Hepatocyte (in vitro differentiated cells): ENCODE data around the gene NINJ2. TPM values are rescaled to one million over a fixed set of nuclear protein-coding genes. Genes with fewer than 3 reads are reported as not detected.

Experiments used
- DNase-seq: peaks from one replicate; pipeline ENCODE4 v3.0.0-alpha.2; 2016; ENCODE audit warnings: low spot score
- H2AFZ ChIP-seq: fragments of 200-600 bp; sonication (generic); 2 replicates; pipeline ENCODE4 v1.6.0; 2016; ENCODE audit warnings: antibody characterized with exemption, mild to moderate bottlenecking
- H3K27ac ChIP-seq: fragments of 200-600 bp; sonication (generic); 2 replicates; pipeline ENCODE4 v1.5.1; 2016; ENCODE audit warnings: mild to moderate bottlenecking
- H3K27me3 ChIP-seq: fragments of 200-600 bp; sonication (generic); 2 replicates; pipeline ENCODE4 v1.6.1; 2016
- H3K36me3 ChIP-seq: fragments of 200-600 bp; sonication (generic); replicated peaks from 2 replicates; pipeline ENCODE4 v1.5.1; 2016; ENCODE audit warnings: low read depth; ENCODE audit not compliant: insufficient read depth
- H3K4me1 ChIP-seq: fragments of 200-600 bp; sonication (generic); 2 replicates; pipeline ENCODE4 v1.5.1; 2016; ENCODE audit warnings: mild to moderate bottlenecking, moderate library complexity; ENCODE audit not compliant: insufficient read depth
- H3K4me2 ChIP-seq: fragments of 200-600 bp; sonication (generic); 2 replicates; pipeline ENCODE4 v1.6.0; 2016
- H3K4me3 ChIP-seq: fragments of 200-600 bp; sonication (generic); 2 replicates; pipeline ENCODE4 v1.5.1; 2016; ENCODE audit warnings: mild to moderate bottlenecking
- H3K79me2 ChIP-seq: fragments of 200-600 bp; sonication (generic); 2 replicates; pipeline ENCODE4 v1.6.0; 2017; ENCODE audit warnings: mild to moderate bottlenecking
- H3K9me2 ChIP-seq: fragments of 200-600 bp; sonication (generic); replicated peaks from 2 replicates; pipeline ENCODE4 v1.6.0; 2017; ENCODE audit warnings: mild to moderate bottlenecking; ENCODE audit not compliant: insufficient read depth
- H3K9me3 ChIP-seq: fragments of 200-600 bp; sonication (generic); 2 replicates; pipeline ENCODE4 v1.5.1; 2016; ENCODE audit warnings: low read depth, mild to moderate bottlenecking
- H4K20me1 ChIP-seq: fragments of 200-600 bp; sonication (generic); 2 replicates; pipeline ENCODE4 v1.6.0; 2016; ENCODE audit warnings: mild to moderate bottlenecking; ENCODE audit not compliant: insufficient read depth, poor library complexity, severe bottlenecking
- CTCF ChIP-seq: fragments of 200-600 bp; sonication (generic); IDR thresholded peaks from 2 replicates; pipeline ENCODE4 v1.5.1; 2016; ENCODE audit warnings: antibody characterized with exemption, mild to moderate bottlenecking; ENCODE audit not compliant: poor library complexity
- EZH2 ChIP-seq: fragments of 200-600 bp; sonication (generic); IDR thresholded peaks from 2 replicates; pipeline ENCODE4 v1.6.1; 2016; ENCODE audit warnings: antibody characterized with exemption, mild to moderate bottlenecking, borderline replicate concordance
- EZH2phosphoT487 ChIP-seq: fragments of 200-600 bp; sonication (generic); IDR thresholded peaks from one replicate; pipeline ENCODE4 v1.6.1; 2018; ENCODE audit warnings: antibody characterized with exemption, mild to moderate bottlenecking, low read depth, moderate library complexity; ENCODE audit not compliant: unreplicated experiment, severe bottlenecking
- WGBS: methylation state at CpG from one replicate; pipeline ENCODE4 v1.1.6; 2016; ENCODE audit warnings: low lambda C conversion rate; ENCODE audit errors: missing lambda C conversion rate; 5-methylcytosine and 5-hydroxymethylcytosine counted together
- polyA plus RNA-seq: library from polyadenylated mRNA; unstranded; fragments of >200 nt; fragmentation: Nextera tagmentation; extraction: Ambion mirVana; gene quantifications from 2 replicates; pipeline ENCODE4 v1.2.1, GENCODE V29; 2016
- total RNA-seq: library from RNA; depleted of rRNA; stranded (reverse); fragments of >200 nt; gene quantifications from 2 replicates; pipeline ENCODE4 v1.2.3, GENCODE V29; 2014

Gene NINJ2
- total and polyA plus RNA-seq, 2 experiments from 2014 or later: 0.70 to 2.1 TPM

- Histone ChIP-seq H3K79me2 (no peaks in the 10 kb centered on the region), H3K9me3 (no peaks in the 10 kb centered on the region), H3K27ac (no peak overlapping the region), H3K36me3 (no peaks in the 10 kb centered on the region), H2AFZ (no peak overlapping the region), H3K9me2 (no peaks in the 10 kb centered on the region), H3K4me2 (no peak overlapping the region), H3K4me3 (no peak overlapping the region), H3K27me3 (no peaks in the 10 kb centered on the region), H4K20me1 (no peaks in the 10 kb centered on the region), H3K4me1 (peaks cover 43% of the 10 kb centered on the region)
- no peak for DNase-seq
- 86% methylated on average over 5 of the region's 5 CpGs for WGBS
- no peak for TF ChIP-seq CTCF
- TF ChIP-seq EZH2: no peak
- TF ChIP-seq EZH2phosphoT487: no peak
Measured at GRCh38 chr12:573232-573631, 90.0 kb downstream of the NINJ2 start.

- TF ChIP-seq EZH2phosphoT487 (no peak), EZH2 (no peak), CTCF (no peak)
- H3K79me2 ChIP-seq: no peaks in the 10 kb centered on the region
- peaks cover 43% of the 10 kb centered on the region for H3K4me1 ChIP-seq
- H2AFZ ChIP-seq: no peak overlapping the region
- H3K9me3 ChIP-seq: no peaks in the 10 kb centered on the region
- H3K36me3 ChIP-seq: no peaks in the 10 kb centered on the region
- no peaks in the 10 kb centered on the region for H4K20me1 ChIP-seq
- 88% methylated on average over 3 of the region's 3 CpGs for WGBS
- H3K27me3 ChIP-seq: no peaks in the 10 kb centered on the region
- peak overlapping the region; percentile 90 for H3K27ac ChIP-seq
- H3K9me2 ChIP-seq: no peaks in the 10 kb centered on the region
- no peak for DNase-seq
- no peak overlapping the region for H3K4me3 ChIP-seq
- peak overlapping the region; percentile 95 for H3K4me2 ChIP-seq
Measured at GRCh38 chr12:572532-572899, 90.7 kb downstream of the NINJ2 start.

DNA sequence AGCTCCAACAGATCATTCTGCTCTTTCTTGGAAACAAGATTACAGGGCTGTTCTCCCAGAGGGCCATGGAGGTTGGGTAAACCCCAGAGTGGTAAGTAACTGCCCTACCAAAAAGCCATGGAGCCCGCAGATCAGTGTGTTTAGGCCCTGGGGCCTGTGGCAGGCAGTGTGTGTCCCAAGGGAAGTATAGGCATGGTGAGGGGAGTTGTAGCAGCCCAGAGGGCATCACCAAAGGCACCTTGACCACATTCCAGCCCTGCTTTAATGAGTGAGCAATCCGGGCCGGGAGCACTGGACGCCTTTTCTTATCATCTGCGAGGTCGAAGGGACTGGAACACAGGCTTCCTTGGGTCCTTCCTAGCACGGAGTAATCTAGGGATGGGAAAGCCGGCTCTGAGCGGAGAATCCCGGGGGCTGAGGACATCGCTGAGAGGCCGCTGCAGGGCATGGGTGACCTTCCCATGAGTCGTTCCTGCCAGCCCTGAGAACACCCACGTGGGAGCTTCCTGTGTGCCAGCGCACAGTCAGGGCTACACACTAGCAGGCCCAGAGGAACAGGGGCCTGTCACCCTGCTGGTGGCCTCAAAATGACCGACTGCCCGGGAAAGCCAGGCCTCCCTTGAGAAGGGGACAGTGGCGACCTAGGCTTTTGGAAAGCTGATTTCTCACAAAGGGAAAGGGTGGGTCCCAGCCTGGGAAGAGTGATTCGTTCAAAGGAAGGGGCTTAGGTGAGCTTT is 91.3 kb downstream of the NINJ2 start:
- H3K4me2 ChIP-seq: peak overlapping the region; percentile 95
- DNase-seq: peak; percentile 54
- no peak overlapping the region for H2AFZ ChIP-seq

More for the DNA sequence above, 91.3 kb downstream of the NINJ2 start:
- H3K9me2 ChIP-seq: no peaks in the 10 kb centered on the region
- H3K36me3 ChIP-seq: no peaks in the 10 kb centered on the region
- no peak for TF ChIP-seq CTCF
- no peak for TF ChIP-seq EZH2
- TF ChIP-seq EZH2phosphoT487: no peak
- no peaks in the 10 kb centered on the region for H3K9me3 ChIP-seq
- H4K20me1 ChIP-seq: no peaks in the 10 kb centered on the region
- WGBS: 50% methylated on average over 19 of the region's 19 CpGs
- peaks cover 43% of the 10 kb centered on the region for H3K4me1 ChIP-seq
- H3K27me3 ChIP-seq: no peaks in the 10 kb centered on the region
- H3K79me2 ChIP-seq: no peaks in the 10 kb centered on the region
- H3K4me3 ChIP-seq: no peak overlapping the region
- peak overlapping the region; percentile 90 for H3K27ac ChIP-seq
